SH-SY5Y (cell line): Measurements from ENCODE around the gene ZNF829.
A peak's percentile ranks its signal among the peaks of the same experiment; 100 is the strongest.

Source experiments
- GATA2 ChIP-seq: IDR thresholded peaks from 2 replicates; pipeline ENCODE4 v1.6.1; 2011; ENCODE audit warnings: mild to moderate bottlenecking, low read depth, low read length
- GATA3 ChIP-seq: IDR thresholded peaks from 2 replicates; pipeline ENCODE4 v1.6.1; 2011; ENCODE audit warnings: low read depth, mild to moderate bottlenecking, low read length, moderate library complexity

Gene ZNF829

GRCh38 chr19:36915992-36916830 lies at the start of gene ZNF829, which contains the start of gene ZNF568:
Gene ZNF829 (minus strand): TSS chr19:36916291. CDS start chr19:36915167, 1,124 bp downstream.
Gene ZNF568 (plus strand): TSS chr19:36916332. CDS start chr19:36922771, 6,439 bp downstream.
- TF ChIP-seq GATA2 (peak; percentile 72), GATA3 (no peak)

GRCh38 chr19:36963280-36963679 lies 47.2 kb upstream of the ZNF829 start:
- TF ChIP-seq GATA2: no peak
- no peak for TF ChIP-seq GATA3

GRCh38 chr19:36962346-36962745 lies 46.3 kb upstream of the ZNF829 start:
- TF ChIP-seq GATA2 (no peak), GATA3 (no peak)

- no peak for TF ChIP-seq GATA3
- TF ChIP-seq GATA2: no peak
Observed at GRCh38 chr19:36950335-36951119, 34.4 kb upstream of the ZNF829 start.

- TF ChIP-seq GATA2 (no peak), GATA3 (no peak)
Observed at GRCh38 chr19:36939153-36939552, 23.1 kb upstream of the ZNF829 start.

GRCh38 chr19:36931684-36932083 lies 15.6 kb upstream of the ZNF829 start:
- no peak for TF ChIP-seq GATA3
- no peak for TF ChIP-seq GATA2

- TF ChIP-seq GATA3 (no peak), GATA2 (no peak)
Observed at GRCh38 chr19:36918090-36918489, 2.0 kb upstream of the ZNF829 start.

- TF ChIP-seq GATA3: no peak
- TF ChIP-seq GATA2: no peak
Observed at GRCh38 chr19:36916991-36917390, 900 bp upstream of the ZNF829 start.

GRCh38 chr19:36898422-36898821 lies 17.7 kb downstream of the ZNF829 start:
- TF ChIP-seq GATA3 (no peak), GATA2 (no peak)

GRCh38 chr19:36894849-36895383 lies 21.2 kb downstream of the ZNF829 start:
- TF ChIP-seq GATA3 (no peak), GATA2 (no peak)

GRCh38 chr19:36891768-36892357 lies 24.2 kb downstream of the ZNF829 start:
- TF ChIP-seq GATA3: no peak
- no peak for TF ChIP-seq GATA2

GRCh38 chr19:36876993-36877938 lies 38.8 kb downstream of the ZNF829 start:
- TF ChIP-seq GATA3 (no peak), GATA2 (no peak)

- no peak for TF ChIP-seq GATA2
- TF ChIP-seq GATA3: no peak
Observed at GRCh38 chr19:36851898-36852297, 64.2 kb downstream of the ZNF829 start.
